Measurements from ENCODE around the gene UBE2Q2. TPM values are rescaled to one million over a fixed set of nuclear protein-coding genes. Genes with fewer than 3 reads are reported as not detected.

Gene UBE2Q2
- total and polyA plus RNA-seq, 9 of the 15 experiments (the other 6 are each of a cell fraction or from before 2014, with no cell fraction given): 6.2 to 24.0 (median 16.2) TPM

DNA sequence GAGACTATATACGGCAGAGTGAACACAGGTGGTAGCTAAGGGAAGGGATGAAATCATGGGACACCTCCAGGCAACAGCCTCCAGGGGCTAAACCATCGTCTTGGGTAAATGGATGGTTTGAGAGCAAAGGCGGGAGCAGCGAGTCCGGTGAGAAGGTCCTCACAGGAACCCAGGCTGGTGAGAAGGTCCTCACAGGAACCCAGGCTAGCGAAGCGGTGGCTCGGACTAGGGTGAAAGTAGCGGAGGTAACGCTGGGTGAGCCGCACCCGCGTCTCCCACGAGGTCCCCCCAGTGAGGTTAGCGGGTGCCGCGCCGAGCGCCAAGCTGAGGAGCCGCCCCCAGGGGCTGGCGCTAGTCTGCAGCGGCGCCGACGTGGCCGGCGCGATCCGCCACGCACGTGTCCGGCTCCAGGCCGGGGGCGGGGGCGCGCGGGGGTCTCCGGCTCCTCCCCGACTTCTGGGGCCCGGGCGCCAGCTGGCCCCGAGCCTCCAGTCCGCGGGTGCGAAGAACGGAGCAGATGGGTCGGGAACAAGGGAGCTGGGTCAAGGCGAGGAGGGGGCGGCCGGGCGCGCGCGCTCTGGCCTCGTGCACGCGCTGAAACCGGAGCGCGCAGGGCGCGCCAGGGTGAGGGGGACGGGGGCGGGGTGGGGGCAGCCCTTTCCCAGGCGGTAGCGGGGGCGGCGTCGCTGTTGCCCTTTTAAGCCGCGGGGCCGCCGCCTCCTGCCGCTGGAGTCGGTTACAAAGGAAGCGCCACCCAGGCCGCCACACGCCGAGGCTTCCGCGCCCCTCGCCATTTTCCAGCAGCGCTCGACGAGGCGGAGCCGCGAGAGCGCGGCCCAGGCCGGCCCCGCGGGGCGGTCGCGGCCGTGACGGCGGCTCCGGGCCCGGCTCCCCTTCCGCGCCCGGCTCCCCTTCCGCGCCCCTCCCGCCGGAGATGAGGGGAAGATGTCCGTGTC, at the start of gene UBE2Q2 (continued):
- 0 out of 2 replicates have a peak, but pooled peaks have one; percentile 1 for TF ChIP-seq PML (IDR thresholded peaks at IDR 0.05; ENCODE audit: low read length)
- peak; percentile 1; the same call in 1 of the 2 replicates for TF ChIP-seq TEAD4 (IDR thresholded peaks at IDR 0.05; ENCODE audit: low read length)
- TF ChIP-seq TEAD4 (CRISPR knock-in tag; IDR thresholded peaks at IDR 0.05; ENCODE audit: borderline replicate concordance): 0 out of 2 replicates have a peak, but pooled peaks have one; percentile 45
- TF ChIP-seq ELF4 (CRISPR knock-in tag; IDR thresholded peaks at IDR 0.05): no peak
- TF ChIP-seq ZNF253 (CRISPR knock-in tag; conservative IDR thresholded peaks at IDR 0.05): no peak
- no peak for TF ChIP-seq CBX8 (IDR thresholded peaks at IDR 0.05; ENCODE audit: borderline replicate concordance, extremely low read depth, low read depth, low read length, poor library complexity, severe bottlenecking)
- TF ChIP-seq ID3 (CRISPR knock-in tag; IDR thresholded peaks at IDR 0.05): no peak
- TF ChIP-seq ID3 (tag; IDR thresholded peaks at IDR 0.05): peak; percentile 86
- TF ChIP-seq, protein P1, sequence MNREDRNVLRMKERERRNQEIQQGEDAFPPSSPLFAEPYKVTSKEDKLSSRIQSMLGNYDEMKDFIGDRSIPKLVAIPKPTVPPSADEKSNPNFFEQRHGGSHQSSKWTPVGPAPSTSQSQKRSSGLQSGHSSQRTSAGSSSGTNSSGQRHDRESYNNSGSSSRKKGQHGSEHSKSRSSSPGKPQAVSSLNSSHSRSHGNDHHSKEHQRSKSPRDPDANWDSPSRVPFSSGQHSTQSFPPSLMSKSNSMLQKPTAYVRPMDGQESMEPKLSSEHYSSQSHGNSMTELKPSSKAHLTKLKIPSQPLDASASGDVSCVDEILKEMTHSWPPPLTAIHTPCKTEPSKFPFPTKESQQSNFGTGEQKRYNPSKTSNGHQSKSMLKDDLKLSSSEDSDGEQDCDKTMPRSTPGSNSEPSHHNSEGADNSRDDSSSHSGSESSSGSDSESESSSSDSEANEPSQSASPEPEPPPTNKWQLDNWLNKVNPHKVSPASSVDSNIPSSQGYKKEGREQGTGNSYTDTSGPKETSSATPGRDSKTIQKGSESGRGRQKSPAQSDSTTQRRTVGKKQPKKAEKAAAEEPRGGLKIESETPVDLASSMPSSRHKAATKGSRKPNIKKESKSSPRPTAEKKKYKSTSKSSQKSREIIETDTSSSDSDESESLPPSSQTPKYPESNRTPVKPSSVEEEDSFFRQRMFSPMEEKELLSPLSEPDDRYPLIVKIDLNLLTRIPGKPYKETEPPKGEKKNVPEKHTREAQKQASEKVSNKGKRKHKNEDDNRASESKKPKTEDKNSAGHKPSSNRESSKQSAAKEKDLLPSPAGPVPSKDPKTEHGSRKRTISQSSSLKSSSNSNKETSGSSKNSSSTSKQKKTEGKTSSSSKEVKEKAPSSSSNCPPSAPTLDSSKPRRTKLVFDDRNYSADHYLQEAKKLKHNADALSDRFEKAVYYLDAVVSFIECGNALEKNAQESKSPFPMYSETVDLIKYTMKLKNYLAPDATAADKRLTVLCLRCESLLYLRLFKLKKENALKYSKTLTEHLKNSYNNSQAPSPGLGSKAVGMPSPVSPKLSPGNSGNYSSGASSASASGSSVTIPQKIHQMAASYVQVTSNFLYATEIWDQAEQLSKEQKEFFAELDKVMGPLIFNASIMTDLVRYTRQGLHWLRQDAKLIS (CRISPR knock-in tag; IDR thresholded peaks at IDR 0.05): no peak
- no peak for TF ChIP-seq ZNF232 (CRISPR knock-in tag; IDR thresholded peaks at IDR 0.05)
- peak; percentile 82 for TF ChIP-seq BHLHE40 (IDR thresholded peaks at IDR 0.05; ENCODE audit: low read length)
- TF ChIP-seq ZSCAN29 (IDR thresholded peaks at IDR 0.05): no peak
- no peak for TF ChIP-seq ATF3 (IDR thresholded peaks at IDR 0.05)
- TF ChIP-seq ATF3 (CRISPR knock-in tag; conservative IDR thresholded peaks at IDR 0.05): 0 out of 2 replicates have a peak, but pooled peaks have one; percentile 26
- TF ChIP-seq FIP1L1 (IDR thresholded peaks at IDR 0.05; ENCODE audit: low read depth, low read length, poor library complexity, severe bottlenecking): peak; percentile 23
- no peak for TF ChIP-seq POLR3G (IDR thresholded peaks at IDR 0.05; ENCODE audit: extremely low read depth, insufficient read length, insufficient replicate concordance)
- TF ChIP-seq E2F5 (CRISPR knock-in tag; IDR thresholded peaks at IDR 0.05): no peak
- no peak for TF ChIP-seq ZNF77 (CRISPR knock-in tag; IDR thresholded peaks at IDR 0.05)
- peak; percentile 25; the same call in 1 of the 2 replicates for TF ChIP-seq TRIM25 (IDR thresholded peaks at IDR 0.05; ENCODE audit: borderline replicate concordance)

Data from K562 (cell line).